Stimulated activated CD8-positive, alpha-beta memory T cell treated with anti-CD3 and anti-CD28 coated beads, Interleukin-15, amount 100 ng/mL, for 4 hours (primary cell): ENCODE results near the gene RBM38.

Source experiments
- DNase-seq, 2 donors: peaks; one replicate each; pipeline ENCODE4 v3.0.0-alpha.2; 2020; ENCODE audit warnings: low read depth in 2 of 2

Gene RBM38

GRCh38 chr20:57404006-57404405 is 12.8 kb downstream of the RBM38 start:
- no peak for DNase-seq

- DNase-seq, result no peak
Measured at GRCh38 chr20:57404419-57405072, 13.3 kb downstream of the RBM38 start.

DNA sequence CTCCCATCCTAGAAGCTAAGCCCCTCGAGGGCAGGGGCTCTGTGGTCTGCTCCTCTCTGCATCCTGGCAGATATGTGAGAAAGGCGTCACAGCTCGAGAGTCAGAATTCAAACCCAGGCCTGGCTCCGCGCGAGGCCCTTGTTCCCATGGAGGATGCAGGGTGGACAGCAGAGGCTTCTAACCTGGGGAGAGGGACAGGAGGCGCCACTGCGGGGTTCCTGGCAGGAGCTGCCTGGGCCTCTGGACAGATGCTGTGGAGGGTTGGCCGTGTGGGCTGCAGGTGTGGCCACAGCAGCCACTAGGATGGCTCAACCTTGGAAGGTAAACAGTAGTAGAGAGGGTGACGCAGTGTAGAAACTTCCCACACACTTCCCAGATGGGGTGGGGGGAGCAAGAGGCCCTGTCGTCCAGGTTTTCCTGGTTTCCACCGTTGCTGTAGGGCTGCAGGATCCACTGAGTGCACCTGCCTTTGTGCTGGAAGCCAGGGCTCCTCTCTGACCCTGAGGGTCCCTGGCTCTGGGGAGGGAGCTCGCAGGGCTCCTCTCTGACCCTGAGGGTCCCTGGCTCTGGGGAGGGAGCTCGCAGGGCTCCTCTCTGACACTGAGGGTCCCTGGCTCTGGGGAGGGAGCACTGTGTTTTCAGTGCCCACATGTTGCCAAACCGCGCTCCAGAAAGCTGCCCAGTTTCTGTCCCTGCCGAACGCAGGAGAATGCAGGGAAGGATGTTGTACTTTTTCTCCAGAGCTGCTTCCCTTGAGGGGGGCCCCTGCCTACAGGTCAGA is 14.2 kb downstream of the RBM38 start:
- no peak for DNase-seq

GRCh38 chr20:57407541-57407956 is 16.4 kb downstream of the RBM38 start:
- no peak for DNase-seq

DNA sequence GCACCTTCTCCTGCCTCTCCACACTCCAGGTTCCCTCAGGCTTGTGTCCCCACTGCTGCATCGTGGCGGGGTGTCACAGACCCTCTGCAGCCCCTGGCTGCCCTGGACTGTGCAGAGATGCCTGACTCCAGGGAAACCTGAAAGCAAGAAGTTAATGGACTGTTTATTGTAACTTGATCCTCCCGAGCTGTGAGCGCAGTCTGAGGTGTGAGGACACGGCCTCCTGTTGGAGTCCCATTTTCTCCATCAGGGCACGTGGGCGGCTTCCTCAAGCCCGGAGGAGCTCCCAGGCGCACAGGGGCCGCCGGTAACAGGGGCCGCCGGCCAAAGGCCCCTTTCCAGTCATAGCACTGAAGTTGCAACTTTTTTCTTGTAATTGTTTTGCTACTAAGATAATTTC is 16.9 kb downstream of the RBM38 start:
- DNase-seq, result no peak

DNA sequence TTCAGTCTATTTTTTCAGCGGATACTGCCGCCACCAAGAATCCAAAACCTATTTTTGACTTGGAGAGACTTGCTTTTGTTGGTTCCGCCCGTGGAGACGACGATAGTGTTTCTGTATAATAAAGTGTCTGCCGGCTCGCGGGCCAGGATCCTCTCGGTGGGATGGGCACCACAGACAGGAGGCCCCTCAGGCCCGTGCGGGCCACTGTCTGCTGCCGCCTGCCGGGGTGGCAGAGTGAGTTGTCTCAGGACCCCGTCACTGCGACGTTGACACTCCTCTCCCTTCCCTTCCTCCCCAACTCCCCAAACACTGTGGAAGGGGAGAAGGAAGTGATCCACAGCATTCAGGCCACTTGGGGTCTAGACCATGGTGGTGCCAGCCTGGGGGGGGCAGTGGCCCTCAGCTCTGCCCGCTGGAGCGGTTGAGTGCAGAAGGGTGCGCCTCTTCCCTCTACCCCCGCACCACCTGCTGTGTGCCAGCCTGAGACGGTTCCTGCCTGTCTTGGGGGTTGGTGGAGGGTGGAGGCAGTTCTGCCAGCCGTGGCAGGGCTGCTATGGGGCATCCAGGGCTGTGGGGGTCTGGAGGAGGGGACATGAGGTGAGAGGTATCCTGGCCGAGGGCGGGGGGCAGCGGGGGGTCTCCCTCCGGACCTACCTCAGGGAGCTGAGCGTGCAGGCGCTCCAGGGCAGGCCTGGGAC is 17.5 kb downstream of the RBM38 start:
- DNase-seq, result no peak

- no peak for DNase-seq
Measured at GRCh38 chr20:57409316-57409671, 18.1 kb downstream of the RBM38 start.

DNA sequence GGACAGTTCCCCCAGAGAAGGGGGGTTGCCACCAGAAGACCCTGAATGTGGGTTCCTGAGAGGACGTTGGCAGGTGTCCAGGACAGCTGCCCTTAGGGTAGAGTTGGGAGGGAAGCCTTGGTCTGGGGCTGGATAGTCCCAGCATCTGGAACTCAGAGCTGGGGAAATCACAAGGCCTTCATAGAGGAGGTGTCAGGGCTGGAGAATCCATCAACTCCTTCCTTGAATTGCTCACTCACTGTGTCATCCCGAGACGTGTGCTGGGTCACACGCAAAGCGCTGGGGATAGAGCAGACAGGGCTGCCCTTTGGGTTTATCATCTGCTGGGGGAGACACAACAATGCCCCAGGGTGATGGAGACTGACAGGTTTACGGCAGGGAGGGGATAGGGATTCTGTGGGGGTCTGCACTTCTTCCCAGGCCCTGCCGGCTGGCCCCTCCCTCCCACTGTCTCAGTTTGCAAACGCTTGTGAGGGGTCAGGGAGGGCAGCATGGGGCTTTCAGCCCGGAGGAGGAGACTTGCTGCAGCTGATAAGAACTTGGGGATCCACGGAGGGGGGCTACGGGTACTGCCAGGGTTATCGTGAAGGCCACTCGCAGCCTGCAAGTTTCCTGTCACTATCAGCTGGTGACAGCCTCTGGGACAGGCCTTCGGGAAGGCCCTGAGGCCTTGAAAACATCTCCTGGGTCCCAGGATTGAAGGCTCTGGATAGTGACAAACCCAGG is 18.6 kb downstream of the RBM38 start:
- DNase-seq, result no peak

DNA sequence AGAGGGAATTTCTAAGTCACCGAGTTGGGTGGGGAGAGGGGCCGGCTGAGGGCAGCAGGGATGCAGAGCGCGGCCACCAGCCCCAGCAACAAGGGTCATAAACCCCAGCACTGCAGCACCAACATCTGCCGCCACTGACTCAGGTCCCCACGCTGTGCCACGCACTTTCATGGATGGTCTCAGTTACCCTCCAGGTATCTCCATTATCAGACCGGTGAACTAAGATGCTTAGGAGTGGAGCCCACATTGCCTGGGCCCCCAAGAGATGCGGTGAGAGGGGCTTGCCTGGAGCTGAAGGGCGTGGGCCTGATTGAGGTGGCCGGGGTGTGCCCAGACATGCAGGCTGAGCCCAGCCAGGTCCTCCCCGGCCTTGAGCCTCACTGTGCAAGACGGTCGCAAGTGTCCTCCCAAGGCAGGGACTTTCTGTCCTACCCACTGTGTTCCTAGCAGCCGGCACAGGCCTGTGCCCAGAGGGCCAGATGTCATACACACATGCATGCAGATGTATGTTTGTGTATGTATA is 19.3 kb downstream of the RBM38 start:
- no peak for DNase-seq

DNA sequence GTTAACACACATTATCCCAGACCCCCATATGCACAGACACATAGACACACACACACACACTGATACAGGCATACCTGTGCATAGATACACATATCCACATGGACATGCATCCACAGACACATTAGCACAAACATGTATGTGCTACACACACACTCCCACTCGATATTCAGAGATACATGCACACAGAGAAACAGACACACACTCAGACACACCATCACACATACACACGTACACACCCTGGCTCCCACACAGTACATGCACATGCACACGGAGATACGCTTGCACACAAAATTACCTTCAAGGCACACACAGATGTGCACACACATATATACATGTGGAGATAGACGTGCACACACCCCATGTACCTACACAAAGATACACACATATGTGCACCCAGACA is 19.7 kb downstream of the RBM38 start:
- no peak for DNase-seq

DNA sequence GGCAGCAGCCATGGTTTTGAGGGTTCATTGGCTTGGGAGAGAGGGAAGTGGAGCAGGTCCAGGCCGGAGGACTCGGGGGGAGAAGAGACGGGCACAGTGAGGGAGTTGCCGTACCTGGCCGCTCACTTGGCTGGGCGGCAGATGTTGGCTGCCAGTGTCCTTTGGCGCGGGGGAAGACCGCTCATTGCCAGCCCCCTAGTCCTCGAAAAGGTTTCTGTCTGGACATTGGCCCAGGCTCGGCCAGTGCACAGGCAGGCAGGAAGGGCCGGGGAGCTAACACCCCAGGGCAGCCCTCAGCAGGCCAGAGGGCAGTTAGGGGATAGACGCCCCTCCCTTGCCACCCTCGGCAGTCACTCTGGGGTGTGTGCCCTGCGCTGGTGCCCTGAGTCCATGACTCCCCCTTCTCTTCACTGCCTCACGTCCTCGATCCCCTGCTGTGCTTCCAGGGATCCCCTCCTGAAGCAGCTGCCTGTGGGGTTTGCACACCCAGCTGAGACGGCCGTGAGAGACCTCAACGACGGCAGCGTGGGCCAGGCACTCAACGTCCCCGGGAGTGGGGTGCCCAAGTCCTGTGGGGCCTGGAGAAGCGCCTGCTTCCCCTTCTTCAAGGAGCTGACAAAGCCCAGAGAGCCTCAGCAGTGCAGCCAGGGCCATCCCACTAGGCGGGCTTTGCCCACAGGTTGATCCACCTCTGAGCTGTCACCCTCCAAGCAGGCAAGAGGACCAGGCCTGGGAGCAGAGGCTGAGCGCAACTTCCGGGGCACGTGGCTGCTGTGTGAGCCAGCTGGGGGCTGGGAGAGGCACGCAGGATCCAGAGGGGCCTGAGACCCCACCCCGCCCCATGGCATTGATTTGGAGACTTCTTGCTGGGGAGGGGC is 20.4 kb downstream of the RBM38 start:
- no peak for DNase-seq

- no peak for DNase-seq
Measured at GRCh38 chr20:57412347-57413029, 21.3 kb downstream of the RBM38 start.

GRCh38 chr20:57413986-57414385 is 22.8 kb downstream of the RBM38 start:
- no peak for DNase-seq

GRCh38 chr20:57414867-57415592 is 23.8 kb downstream of the RBM38 start:
- DNase-seq, result no peak

GRCh38 chr20:57415771-57416170 is 24.6 kb downstream of the RBM38 start:
- DNase-seq, result no peak

DNA sequence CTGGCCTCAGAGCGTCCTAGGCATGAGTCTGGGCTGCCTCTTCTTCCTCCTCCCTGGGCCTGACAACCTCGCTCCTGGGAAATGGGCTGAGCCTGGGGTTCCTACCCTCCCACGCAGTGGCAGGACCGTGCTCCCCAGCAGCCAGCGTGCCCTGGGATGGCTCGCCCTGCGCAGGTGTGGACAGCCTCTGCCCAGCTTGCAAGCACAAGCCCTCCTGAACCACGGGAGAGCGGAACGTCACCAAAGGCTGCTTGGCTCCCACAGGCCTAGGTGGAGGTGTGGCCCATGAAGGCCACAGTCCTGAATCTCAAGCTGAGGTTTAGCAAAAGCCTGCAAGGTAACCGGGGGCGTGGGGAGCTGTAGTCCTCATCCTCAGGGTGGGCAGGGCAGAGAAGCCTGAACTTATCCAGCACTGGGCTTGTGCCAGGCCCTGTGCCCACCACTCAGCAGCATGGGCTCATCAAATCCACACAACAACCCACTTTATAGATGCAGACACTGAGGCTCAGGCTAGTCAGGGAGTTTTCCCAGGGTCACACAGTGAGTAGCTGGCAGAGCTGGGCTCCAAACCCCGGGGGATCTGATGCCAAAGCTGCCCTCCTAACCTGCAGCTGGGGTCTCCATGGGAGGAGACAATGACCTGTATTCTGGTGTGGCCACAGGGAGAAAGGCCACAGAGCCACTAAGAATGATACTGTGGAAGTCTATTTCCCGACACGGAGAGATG is 25.3 kb downstream of the RBM38 start:
- DNase-seq, result no peak

DNA sequence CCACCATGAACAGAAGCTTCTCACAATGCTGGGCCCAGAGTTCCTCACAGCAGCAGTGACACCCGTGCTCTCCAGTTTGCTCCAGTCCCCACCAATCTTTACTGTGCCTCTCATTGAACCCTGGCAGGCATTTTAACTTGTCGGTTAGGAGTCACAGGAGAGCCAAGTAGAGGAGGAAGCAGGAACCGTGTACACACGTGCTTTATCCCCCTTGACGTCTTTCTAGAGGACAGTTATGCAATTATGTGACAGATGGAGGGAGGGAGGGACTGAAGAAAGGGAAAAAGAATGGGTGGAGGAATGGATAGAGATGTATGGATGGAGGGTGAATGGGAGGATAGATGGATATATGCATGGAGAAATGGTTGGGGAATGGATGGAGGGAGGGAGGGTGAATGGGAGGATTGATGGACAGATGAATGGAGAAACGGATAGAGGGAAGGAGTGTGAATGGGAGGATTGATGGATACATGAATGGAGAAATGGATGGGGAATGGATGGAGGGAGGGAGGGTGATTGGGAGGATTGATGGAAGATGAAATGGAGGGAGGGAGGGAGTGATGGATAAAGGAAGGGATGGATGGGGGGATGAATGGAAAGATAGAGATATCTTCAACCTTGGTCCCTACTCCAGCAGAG is 26.0 kb downstream of the RBM38 start:
- no peak for DNase-seq
